CD14-positive monocyte (primary cell): Measurements from ENCODE around the gene OCEL1. TPM values are rescaled to one million over a fixed set of nuclear protein-coding genes. Genes with fewer than 3 reads are reported as not detected.

ENCODE experiments used
- DNase-seq, 3 donors: peaks; one replicate each; pipeline ENCODE4 v3.0.0-alpha.2; 2011 to 2022
- H2AFZ ChIP-seq: 2 replicates; pipeline ENCODE4 v1.6.0; 2012; ENCODE audit warnings: mild to moderate bottlenecking, low read depth, low read length, inconsistent platforms; ENCODE audit not compliant: insufficient read depth, poor library complexity, severe bottlenecking
- H3K27ac ChIP-seq, 2 donors: 1 replicate in 1 of 2; 2 replicates in 1 of 2; pipeline ENCODE4 v1.5.1; 2012 to 2013; ENCODE audit warnings: low read length in 2 of 2, control low read depth in 1 of 2, inconsistent platforms in 1 of 2, low read depth in 1 of 2, mild to moderate bottlenecking in 1 of 2
- H3K27me3 ChIP-seq, 2 donors: one replicate each; pipeline versions ENCODE4 v1.6.0 to v1.6.1; 2011 to 2013; ENCODE audit warnings: low read length in 2 of 2; ENCODE audit not compliant: control insufficient read depth in 2 of 2, insufficient read depth in 2 of 2
- H3K36me3 ChIP-seq, 2 donors: replicated peaks in 1 of 2; 1 replicate in 1 of 2; 2 replicates in 1 of 2; pipeline versions ENCODE4 v1.5.1 to v1.6.1; 2012 to 2013; ENCODE audit warnings: low read length in 2 of 2, control low read depth in 1 of 2, inconsistent platforms in 1 of 2, mild to moderate bottlenecking in 1 of 2; ENCODE audit not compliant: insufficient read depth in 2 of 2, control insufficient read depth in 1 of 2
- H3K4me1 ChIP-seq, 2 donors: 1 replicate in 1 of 2; 2 replicates in 1 of 2; pipeline versions ENCODE4 v1.5.1 to v1.6.1; 2012 to 2013; ENCODE audit warnings: low read length in 2 of 2, control low read depth in 1 of 2, inconsistent platforms in 1 of 2, mild to moderate bottlenecking in 1 of 2, moderate library complexity in 1 of 2; ENCODE audit not compliant: insufficient read depth in 2 of 2, control insufficient read depth in 1 of 2
- H3K4me2 ChIP-seq: replicated peaks from 2 replicates; pipeline ENCODE3; 2012; ENCODE audit warnings: low read length, moderate library complexity, mild to moderate bottlenecking; ENCODE audit not compliant: poor library complexity, severe bottlenecking; ENCODE audit errors: extremely low read depth
- H3K4me3 ChIP-seq, 3 experiments: fragments of 200-600 bp in 1 of 3; sonication (generic) in 1 of 3; replicated peaks in 1 of 3; 1 replicate in 2 of 3; 2 replicates in 1 of 3; pipeline ENCODE4 v1.5.1; 2011 to 2013; ENCODE audit warnings: low read length in 3 of 3, mild to moderate bottlenecking in 3 of 3, control low read depth in 2 of 3, low read depth in 2 of 3, inconsistent platforms in 1 of 3, moderate library complexity in 1 of 3
- H3K79me2 ChIP-seq: 2 replicates; pipeline ENCODE4 v1.6.0; 2012; ENCODE audit warnings: mild to moderate bottlenecking, control low read depth, inconsistent platforms, low read length, moderate library complexity; ENCODE audit not compliant: insufficient read depth
- H3K9ac ChIP-seq: 2 replicates; pipeline ENCODE4 v1.6.0; 2017; ENCODE audit warnings: low read length, mild to moderate bottlenecking; ENCODE audit not compliant: insufficient read depth, poor library complexity, severe bottlenecking
- H3K9me3 ChIP-seq, 2 donors: replicated peaks in 1 of 2; 1 replicate in 1 of 2; 2 replicates in 1 of 2; pipeline versions ENCODE4 v1.5.1 to v1.6.1; 2012 to 2013; ENCODE audit warnings: low read length in 2 of 2, control low read depth in 1 of 2; ENCODE audit not compliant: control insufficient read depth in 1 of 2, insufficient read depth in 1 of 2
- H4K20me1 ChIP-seq: 2 replicates; pipeline ENCODE4 v1.6.0; 2012; ENCODE audit warnings: mild to moderate bottlenecking, low read length, control low read depth, moderate library complexity; ENCODE audit not compliant: insufficient read depth
- H3K27ac Mint-ChIP-seq, 7 donors: one replicate each; pipeline ENCODE4 v1.8.0; 2020; ENCODE audit warnings: mild to moderate bottlenecking in 7 of 7, mixed read lengths in 7 of 7, moderate library complexity in 6 of 7, inconsistent platforms in 2 of 7
- H3K27me3 Mint-ChIP-seq, 3 donors: one replicate each; pipeline ENCODE4 v1.8.0; 2021 to 2022; ENCODE audit warnings: low read depth in 3 of 3, mild to moderate bottlenecking in 3 of 3, mixed read lengths in 3 of 3, moderate library complexity in 3 of 3, inconsistent platforms in 1 of 3
- H3K36me3 Mint-ChIP-seq, 2 donors: one replicate each; pipeline ENCODE4 v1.8.0; 2020; ENCODE audit warnings: mixed read lengths in 2 of 2, inconsistent platforms in 1 of 2, mild to moderate bottlenecking in 1 of 2
- H3K4me1 Mint-ChIP-seq: one replicate; pipeline ENCODE4 v1.8.0; 2020; ENCODE audit warnings: mild to moderate bottlenecking, mixed read lengths
- H3K4me3 Mint-ChIP-seq, 2 donors: one replicate each; pipeline ENCODE4 v1.8.0; 2020; ENCODE audit warnings: mild to moderate bottlenecking in 2 of 2, mixed read lengths in 2 of 2, moderate library complexity in 1 of 2
- H3K9me3 Mint-ChIP-seq, 7 donors: one replicate each; pipeline ENCODE4 v1.8.0; 2020 to 2022; ENCODE audit warnings: mixed read lengths in 7 of 7, mild to moderate bottlenecking in 6 of 7, moderate library complexity in 6 of 7, inconsistent platforms in 2 of 7
- WGBS: methylation state at CpG from one replicate; pipeline ENCODE4 v1.1.5; 2013; ENCODE audit warnings: missing lambda C conversion rate; ENCODE audit not compliant: insufficient coverage; 5-methylcytosine and 5-hydroxymethylcytosine counted together
- intact Hi-C, 2 donors: fragments of 100-400 bp; cut with micrococcal nuclease; formaldehyde crosslinking; loops; one replicate each; pipeline versions ENCODE4 v1.15.0 to v1.15.1; 2023
- polyA plus RNA-seq, 3 donors: library from polyadenylated mRNA; depleted of rRNA in 1 of 3; unstranded in 2 of 3; stranded (reverse) in 1 of 3; fragments of 300-500 nt in 2 of 3; fragments of >200 nt in 1 of 3; fragmentation: Illumina TruSeq in 2 of 3; gene quantifications; 1 replicate in 2 of 3; 2 replicates in 1 of 3; pipeline ENCODE4 v1.2.3, GENCODE V29; 2012 to 2021
- TF ChIP-seq, protein P1 (sequence below): fragments of 200-600 bp; IDR thresholded peaks from one replicate; pipeline ENCODE4 v1.8.0; 2022; ENCODE audit warnings: antibody characterized with exemption, mild to moderate bottlenecking

OCEL1 gene
- polyA plus RNA-seq, 3 donors: 31.8 to 59.9 (median 57.6) TPM

DNA sequence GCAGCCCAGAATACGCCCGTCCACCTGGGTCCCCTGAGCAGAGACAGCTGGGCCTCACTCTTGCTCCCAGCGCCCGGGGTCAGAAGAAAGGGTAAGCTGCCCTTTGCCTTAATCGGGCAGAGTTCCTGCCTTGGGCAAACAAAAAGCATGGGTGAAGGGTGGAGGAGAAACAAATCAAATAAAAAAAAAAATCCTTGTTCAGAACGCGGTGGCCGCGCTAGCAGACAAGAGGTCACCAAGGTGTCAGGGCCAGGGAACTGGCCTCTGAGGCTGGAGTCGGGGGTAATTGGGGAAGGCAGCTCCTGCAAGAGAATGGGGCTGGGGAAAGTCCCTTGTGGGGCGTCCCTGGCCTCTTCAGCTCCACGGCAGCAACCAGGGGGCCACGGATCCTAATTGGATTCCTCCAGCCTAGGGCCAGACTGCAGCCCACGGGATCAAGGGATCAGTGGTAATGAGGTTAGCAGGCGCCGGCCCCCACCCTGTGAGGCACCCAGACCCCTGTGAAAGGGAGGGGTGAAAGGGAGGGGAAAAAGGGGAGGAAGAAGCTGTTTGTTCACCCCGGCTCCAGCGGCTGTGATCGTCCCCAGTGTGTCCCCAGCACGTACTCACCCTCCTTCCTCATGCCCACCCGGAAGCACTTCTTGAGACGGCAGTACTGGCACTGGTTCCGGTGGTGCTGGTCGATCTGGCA, 14.2 kb downstream of the OCEL1 start:
- peaks cover 6% of the 10 kb centered on the region for H3K79me2 ChIP-seq
- peaks cover 19% of the 10 kb centered on the region for H3K4me1 Mint-ChIP-seq

DNA sequence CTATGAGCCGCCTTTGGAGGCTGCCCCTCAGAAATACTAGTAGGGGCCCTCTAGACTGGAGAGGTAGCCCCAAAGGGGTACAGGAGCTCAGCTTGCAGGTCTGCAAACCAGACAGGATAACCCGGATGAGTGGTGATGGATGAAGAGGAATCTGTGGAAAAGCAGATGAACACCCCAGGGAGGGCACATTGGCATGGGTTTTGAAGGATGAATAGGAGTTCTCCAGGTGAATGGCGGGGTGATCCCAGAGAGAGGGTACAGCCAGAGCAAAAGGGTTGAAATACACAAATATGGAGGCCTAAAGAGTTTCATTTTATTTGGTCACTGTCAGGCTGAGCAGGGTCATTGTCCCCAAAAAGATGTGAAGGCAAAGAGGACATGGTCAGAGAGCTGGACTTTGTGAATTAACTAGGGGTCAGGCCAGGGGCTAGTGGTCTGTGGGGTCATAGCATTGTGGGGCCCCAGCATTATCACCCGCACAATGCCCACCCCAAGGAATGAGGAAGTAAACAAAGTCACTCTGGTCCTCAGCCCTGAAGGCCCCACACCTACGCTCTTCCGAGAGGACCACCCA, 14.9 kb downstream of the OCEL1 start:
- no peak overlapping the region for H3K27ac ChIP-seq
- no peak overlapping the region for H3K4me2 ChIP-seq
- intact Hi-C loops: no loop called here
- H3K27me3 ChIP-seq: peaks cover 0 to 7% of the 10 kb centered on the region in 2 donors
- H3K4me1 Mint-ChIP-seq: peaks cover 19% of the 10 kb centered on the region
- no peak overlapping the region for H3K9ac ChIP-seq
- TF ChIP-seq, protein P1, sequence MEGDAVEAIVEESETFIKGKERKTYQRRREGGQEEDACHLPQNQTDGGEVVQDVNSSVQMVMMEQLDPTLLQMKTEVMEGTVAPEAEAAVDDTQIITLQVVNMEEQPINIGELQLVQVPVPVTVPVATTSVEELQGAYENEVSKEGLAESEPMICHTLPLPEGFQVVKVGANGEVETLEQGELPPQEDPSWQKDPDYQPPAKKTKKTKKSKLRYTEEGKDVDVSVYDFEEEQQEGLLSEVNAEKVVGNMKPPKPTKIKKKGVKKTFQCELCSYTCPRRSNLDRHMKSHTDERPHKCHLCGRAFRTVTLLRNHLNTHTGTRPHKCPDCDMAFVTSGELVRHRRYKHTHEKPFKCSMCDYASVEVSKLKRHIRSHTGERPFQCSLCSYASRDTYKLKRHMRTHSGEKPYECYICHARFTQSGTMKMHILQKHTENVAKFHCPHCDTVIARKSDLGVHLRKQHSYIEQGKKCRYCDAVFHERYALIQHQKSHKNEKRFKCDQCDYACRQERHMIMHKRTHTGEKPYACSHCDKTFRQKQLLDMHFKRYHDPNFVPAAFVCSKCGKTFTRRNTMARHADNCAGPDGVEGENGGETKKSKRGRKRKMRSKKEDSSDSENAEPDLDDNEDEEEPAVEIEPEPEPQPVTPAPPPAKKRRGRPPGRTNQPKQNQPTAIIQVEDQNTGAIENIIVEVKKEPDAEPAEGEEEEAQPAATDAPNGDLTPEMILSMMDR: no peak
- DNase-seq: no peak
- peaks cover 6% of the 10 kb centered on the region for H3K79me2 ChIP-seq
- peak overlapping the region in 1 of 2 donors; percentile 28 for H3K4me3 Mint-ChIP-seq
- H3K27ac Mint-ChIP-seq: no peak overlapping the region
- peaks cover 14 to 26% of the 10 kb centered on the region in 2 donors for H3K4me1 ChIP-seq
- H3K27me3 Mint-ChIP-seq: peaks cover 7 to 14% (median 13%) of the 10 kb centered on the region in 3 donors
- H4K20me1 ChIP-seq: peaks cover 31% of the 10 kb centered on the region
- H3K36me3 Mint-ChIP-seq: peaks cover 8 to 14% of the 10 kb centered on the region in 2 donors
- H3K9me3 Mint-ChIP-seq: peaks cover 0 to 6% (median 3%) of the 10 kb centered on the region in 7 donors
- no peak overlapping the region for H3K4me3 ChIP-seq
- H3K36me3 ChIP-seq: peaks cover 0 to 6% of the 10 kb centered on the region in 2 donors
- no peak overlapping the region for H2AFZ ChIP-seq
- no peaks in the 10 kb centered on the region for H3K9me3 ChIP-seq
- WGBS: 97% methylated on average over 3 of the region's 6 CpGs

More for the DNA sequence above, 14.2 kb downstream of the OCEL1 start:
- H3K9ac ChIP-seq: no peak overlapping the region
- 87% methylated on average over 13 of the region's 24 CpGs for WGBS
- Mint-ChIP-seq H3K27ac (no peak overlapping the region), H3K4me3 (no peak overlapping the region), H3K36me3 (peaks cover 8 to 14% of the 10 kb centered on the region in 2 donors), H3K9me3 (peaks cover 0 to 6% (median 3%) of the 10 kb centered on the region in 7 donors), H3K27me3 (peaks cover 7 to 14% (median 13%) of the 10 kb centered on the region in 3 donors)
- no peak overlapping the region for H3K4me3 ChIP-seq
- H3K4me1 ChIP-seq: peaks cover 16 to 33% of the 10 kb centered on the region in 2 donors
- H3K27me3 ChIP-seq: peaks cover 0 to 7% of the 10 kb centered on the region in 2 donors
- peaks cover 31% of the 10 kb centered on the region for H4K20me1 ChIP-seq
- no peak overlapping the region for H3K4me2 ChIP-seq
- DNase-seq: no peak
- peaks cover 0 to 6% of the 10 kb centered on the region in 2 donors for H3K36me3 ChIP-seq
- no peak overlapping the region for H2AFZ ChIP-seq
- no peaks in the 10 kb centered on the region for H3K9me3 ChIP-seq
- intact Hi-C loops: no loop called here
- TF ChIP-seq, protein P1: no peak
- no peak overlapping the region for H3K27ac ChIP-seq
